Neural crest cell (in vitro differentiated cells): ENCODE results near the gene THBS2. TPM values are rescaled to one million over a fixed set of nuclear protein-coding genes. Genes with fewer than 3 reads are reported as not detected.
"Not testable (repeated sequence)": the region's sequence is repeated elsewhere in the genome, so short reads cannot be mapped to it uniquely, and the experiment has no call there.

Experiments
- DNase-seq: peaks from one replicate; pipeline ENCODE4 v3.0.0; 2021; ENCODE audit warnings: low read depth, mixed read lengths, low spot score
- H3K27ac Mint-ChIP-seq: one replicate; pipeline ENCODE4 v1.8.0; 2021; ENCODE audit warnings: mild to moderate bottlenecking, mixed read lengths; ENCODE audit not compliant: unreplicated experiment
- H3K27me3 Mint-ChIP-seq: 2 replicates; pipeline ENCODE4 v1.8.0; 2021; ENCODE audit warnings: low read depth, mild to moderate bottlenecking, mixed read lengths
- H3K36me3 Mint-ChIP-seq: 2 replicates; pipeline ENCODE4 v1.8.0; 2021; ENCODE audit warnings: low read depth, mild to moderate bottlenecking, mixed read lengths
- H3K4me1 Mint-ChIP-seq: 2 replicates; pipeline ENCODE4 v1.8.0; 2021; ENCODE audit warnings: mixed read lengths
- H3K4me3 Mint-ChIP-seq: one replicate; pipeline ENCODE4 v1.8.0; 2021; ENCODE audit warnings: mild to moderate bottlenecking, mixed read lengths
- H3K9me3 Mint-ChIP-seq: 2 replicates; pipeline ENCODE4 v1.8.0; 2021; ENCODE audit warnings: mixed read lengths
- CTCF ChIP-seq: fragments of 200-600 bp; sonication (generic); conservative IDR thresholded peaks from 2 replicates; pipeline ENCODE4 v1.5.0; 2021; ENCODE audit warnings: antibody characterized with exemption, mild to moderate bottlenecking
- long read RNA-seq: library from polyadenylated mRNA; unstranded; transcript quantifications from one replicate; pipeline ENCODE4 v2.0.0, GENCODE V29; 2020
- total RNA-seq: library from RNA; stranded (reverse); gene quantifications from 2 replicates; pipeline ENCODE4 v1.2.1, GENCODE V29; 2021

The THBS2 gene
- total RNA-seq = 0.39 and 1.3 TPM in 2 replicates
- long read RNA-seq, partial matches to known transcripts = 0 of 1 reads
- long read RNA-seq, other reads (novel, unspliced or antisense) = 1 of 1 reads

GRCh38 chr6:169253337-169254238 is at the start of gene THBS2:
Gene THBS2 (minus strand): TSS chr6:169253846. CDS start chr6:169250784, 3,062 bp downstream.
- Mint-ChIP-seq H3K4me1 (peaks cover 24% of the 10 kb centered on the region), H3K9me3 (no peaks in the 10 kb centered on the region), H3K4me3 (peak within 1 kb of the TSS; percentile 82), H3K27me3 (peaks cover 77% of the 10 kb centered on the region), H3K27ac (no peak within 1 kb of the TSS), H3K36me3 (no peaks in the 10 kb centered on the region)
- DNase-seq = no peak
- TF ChIP-seq CTCF = no peak

GRCh38 chr6:169302716-169303115 is 49.1 kb upstream of the THBS2 start:
- Mint-ChIP-seq H3K27me3 (no peaks in the 10 kb centered on the region), H3K27ac (no peak overlapping the region), H3K4me3 (no peak overlapping the region), H3K9me3 (peaks cover 13% of the 10 kb centered on the region), H3K4me1 (no peaks in the 10 kb centered on the region), H3K36me3 (peaks cover 7% of the 10 kb centered on the region)
- DNase-seq = no peak
- TF ChIP-seq CTCF = no peak

GRCh38 chr6:169302255-169302654 is 48.6 kb upstream of the THBS2 start:
- TF ChIP-seq CTCF = no peak

DNA sequence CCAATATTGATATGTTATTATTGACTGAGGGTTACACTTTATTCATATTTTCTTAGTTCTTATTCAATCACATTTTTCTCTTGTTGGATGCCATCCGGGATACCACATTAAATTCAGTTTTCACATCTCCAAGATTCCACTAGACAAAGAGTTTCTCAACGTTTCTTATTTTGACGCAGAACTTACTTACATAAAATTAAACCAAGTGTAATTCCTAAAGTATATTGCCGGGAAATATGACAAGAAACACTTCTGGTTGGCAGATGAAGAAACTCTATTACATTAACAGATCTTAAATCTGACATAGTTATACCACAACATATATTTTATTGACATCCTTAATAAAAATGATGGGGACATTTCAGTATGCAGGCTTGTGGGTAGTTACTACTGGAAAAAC is 47.3 kb upstream of the THBS2 start:
- Mint-ChIP-seq H3K27ac (no peak overlapping the region), H3K27me3 (no peaks in the 10 kb centered on the region), H3K4me1 (no peaks in the 10 kb centered on the region), H3K4me3 (no peak overlapping the region), H3K9me3 (peaks cover 8% of the 10 kb centered on the region), H3K36me3 (peaks cover 4% of the 10 kb centered on the region)
- TF ChIP-seq CTCF = no peak
- no peak for DNase-seq

More at GRCh38 chr6:169302255-169302654, 48.6 kb upstream of the THBS2 start:
- H3K4me1 Mint-ChIP-seq = no peaks in the 10 kb centered on the region
- H3K27me3 Mint-ChIP-seq = no peaks in the 10 kb centered on the region
- H3K9me3 Mint-ChIP-seq = peaks cover 10% of the 10 kb centered on the region
- H3K27ac Mint-ChIP-seq = no peak overlapping the region
- peaks cover 4% of the 10 kb centered on the region for H3K36me3 Mint-ChIP-seq
- no peak for DNase-seq
- H3K4me3 Mint-ChIP-seq = no peak overlapping the region

- not testable (repeated sequence) for H3K36me3 Mint-ChIP-seq, H3K27ac Mint-ChIP-seq, H3K9me3 Mint-ChIP-seq, H3K4me1 Mint-ChIP-seq, DNase-seq, H3K4me3 Mint-ChIP-seq, H3K27me3 Mint-ChIP-seq
These were observed 45.0 kb upstream of the THBS2 start for GRCh38 chr6:169298626-169299025.

- H3K4me1 Mint-ChIP-seq = peaks cover 10% of the 10 kb centered on the region
- H3K4me3 Mint-ChIP-seq = no peak overlapping the region
- DNase-seq = no peak
- peaks cover 2% of the 10 kb centered on the region for H3K9me3 Mint-ChIP-seq
- TF ChIP-seq CTCF = no peak
- H3K27ac Mint-ChIP-seq = no peak overlapping the region
- no peaks in the 10 kb centered on the region for H3K36me3 Mint-ChIP-seq
- H3K27me3 Mint-ChIP-seq = no peaks in the 10 kb centered on the region
These were observed 43.0 kb upstream of the THBS2 start for GRCh38 chr6:169296622-169297021.
